ENCODE measurements around the gene NKIRAS2. TPM values are rescaled to one million over a fixed set of nuclear protein-coding genes. Genes with fewer than 3 reads are reported as not detected.

Gene NKIRAS2
- polyA plus RNA-seq, 1 of the 3 experiments (the other 2 are of a cell fraction), result 91.8 TPM

DNA sequence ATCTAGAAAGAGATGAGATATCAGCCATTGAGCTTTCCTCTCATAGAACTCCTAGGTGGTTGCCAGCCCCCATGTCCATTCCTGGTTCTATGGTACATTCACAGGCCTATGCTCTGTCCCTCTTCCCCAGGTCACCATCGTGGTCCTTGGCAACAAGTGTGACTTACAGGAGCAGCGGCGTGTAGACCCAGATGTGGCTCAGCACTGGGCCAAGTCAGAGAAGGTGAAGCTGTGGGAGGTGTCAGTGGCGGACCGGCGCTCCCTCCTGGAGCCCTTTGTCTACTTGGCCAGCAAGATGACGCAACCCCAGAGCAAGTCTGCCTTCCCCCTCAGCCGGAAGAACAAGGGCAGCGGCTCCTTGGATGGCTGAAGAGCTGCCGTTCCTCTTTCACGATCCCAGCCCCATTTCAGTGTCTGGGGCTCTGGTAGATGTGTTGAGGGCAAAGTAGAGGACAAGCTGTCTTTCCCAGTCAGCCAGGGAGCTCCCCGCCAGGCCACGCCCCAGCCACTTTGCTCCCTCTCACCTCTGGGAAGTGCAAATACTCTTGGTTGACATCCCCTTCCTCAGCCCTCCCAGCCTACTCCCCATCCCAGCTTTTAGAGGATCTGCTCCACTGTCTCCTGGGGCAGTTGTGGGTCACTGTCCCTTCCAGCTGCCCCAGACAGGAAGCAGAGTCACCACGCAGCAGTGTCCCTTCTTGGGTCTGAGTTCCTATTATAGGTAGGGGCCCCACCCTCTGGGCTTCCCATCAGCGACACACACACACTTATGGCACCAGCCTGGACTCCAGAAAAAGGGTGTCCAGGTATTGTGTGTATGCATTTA, 3.8 kb downstream of the NKIRAS2 start:
- Histone ChIP-seq H3K4me2 (no peak overlapping the region), H3K36me3 (replicated peaks in 1 of 2; ENCODE audit: control insufficient read depth in 1 of 2, insufficient read depth in 2 of 2, low read length in 1 of 2) (peaks cover 18 to 24% of the 10 kb centered on the region in 2 experiments), H3K4me1 (ENCODE audit: control insufficient read depth in 1 of 2, insufficient read depth in 2 of 2, low read depth in 1 of 2, low read length in 1 of 2) (peaks cover 7 to 14% of the 10 kb centered on the region in 2 experiments; a peak in 2 of 4 replicates), H3F3A (replicated peaks; ENCODE audit: insufficient read depth) (peaks cover 31% of the 10 kb centered on the region), H3K9ac (no peak overlapping the region; the same call in 1 of the 2 replicates), H3K9me2 (no peaks in the 10 kb centered on the region), H2AFZ (ENCODE audit: low read depth) (no peak overlapping the region), H3K9me3 (no peaks in the 10 kb centered on the region), H3K4me3 (ENCODE audit: low read depth in 2 of 2, low read length in 1 of 2) (no peak overlapping the region), H4K20me1 (ENCODE audit: insufficient read depth) (no peaks in the 10 kb centered on the region), H3K27me3 (ENCODE audit: insufficient read depth) (no peaks in the 10 kb centered on the region), H3K27ac (ENCODE audit: low read depth in 2 of 2, low read length in 1 of 2) (peak overlapping the region in 1 of 2 experiments; percentile 52; a peak in 1 of 4 replicates), H3K79me2 (ENCODE audit: insufficient read depth) (peaks cover 25% of the 10 kb centered on the region)
- ChIA-PET CTCF (interaction anchor here (0.7 to 17.3 kb wide), 22 partner anchors 8 to 286 kb away, joined by 3 to 496 read pairs (median 4); partner anchors contain the start of genes C17orf113, DHX58, HSPB9 and KAT2A), POLR2A (no interaction called here)
- 90% methylated on average over 12 of the region's 15 CpGs for WGBS (ENCODE audit: low lambda C conversion rate)
- TF ChIP-seq FOXM1 (IDR thresholded peaks at IDR 0.05; ENCODE audit: low read depth), result no peak
- TF ChIP-seq EP300 (IDR thresholded peaks at IDR 0.05; ENCODE audit: borderline replicate concordance in 1 of 2, low read depth in 1 of 2, low read length in 1 of 2), result no peak
- no peak for TF ChIP-seq ELF1 (IDR thresholded peaks at IDR 0.05)
- TF ChIP-seq, protein P1, sequence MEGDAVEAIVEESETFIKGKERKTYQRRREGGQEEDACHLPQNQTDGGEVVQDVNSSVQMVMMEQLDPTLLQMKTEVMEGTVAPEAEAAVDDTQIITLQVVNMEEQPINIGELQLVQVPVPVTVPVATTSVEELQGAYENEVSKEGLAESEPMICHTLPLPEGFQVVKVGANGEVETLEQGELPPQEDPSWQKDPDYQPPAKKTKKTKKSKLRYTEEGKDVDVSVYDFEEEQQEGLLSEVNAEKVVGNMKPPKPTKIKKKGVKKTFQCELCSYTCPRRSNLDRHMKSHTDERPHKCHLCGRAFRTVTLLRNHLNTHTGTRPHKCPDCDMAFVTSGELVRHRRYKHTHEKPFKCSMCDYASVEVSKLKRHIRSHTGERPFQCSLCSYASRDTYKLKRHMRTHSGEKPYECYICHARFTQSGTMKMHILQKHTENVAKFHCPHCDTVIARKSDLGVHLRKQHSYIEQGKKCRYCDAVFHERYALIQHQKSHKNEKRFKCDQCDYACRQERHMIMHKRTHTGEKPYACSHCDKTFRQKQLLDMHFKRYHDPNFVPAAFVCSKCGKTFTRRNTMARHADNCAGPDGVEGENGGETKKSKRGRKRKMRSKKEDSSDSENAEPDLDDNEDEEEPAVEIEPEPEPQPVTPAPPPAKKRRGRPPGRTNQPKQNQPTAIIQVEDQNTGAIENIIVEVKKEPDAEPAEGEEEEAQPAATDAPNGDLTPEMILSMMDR (IDR thresholded peaks at IDR 0.05), result no peak
- TF ChIP-seq RFX5 (IDR thresholded peaks at IDR 0.05; ENCODE audit: low read length), result no peak
- TF ChIP-seq TEAD4 (IDR thresholded peaks at IDR 0.05; ENCODE audit: borderline replicate concordance, insufficient read depth), result no peak
- TF ChIP-seq SIN3A (IDR thresholded peaks at IDR 0.05; ENCODE audit: borderline replicate concordance, low read depth, low read length), result no peak
- no peak for TF ChIP-seq NRF1 (IDR thresholded peaks at IDR 0.05; ENCODE audit: low read depth, low read length)
- no peak for TF ChIP-seq IRF3 (IDR thresholded peaks at IDR 0.05; ENCODE audit: low read depth, low read length)
- no peak for TF ChIP-seq EZH2phosphoT487 (IDR thresholded peaks at IDR 0.05; ENCODE audit: borderline replicate concordance, low read depth)
- TF ChIP-seq, protein P2, sequence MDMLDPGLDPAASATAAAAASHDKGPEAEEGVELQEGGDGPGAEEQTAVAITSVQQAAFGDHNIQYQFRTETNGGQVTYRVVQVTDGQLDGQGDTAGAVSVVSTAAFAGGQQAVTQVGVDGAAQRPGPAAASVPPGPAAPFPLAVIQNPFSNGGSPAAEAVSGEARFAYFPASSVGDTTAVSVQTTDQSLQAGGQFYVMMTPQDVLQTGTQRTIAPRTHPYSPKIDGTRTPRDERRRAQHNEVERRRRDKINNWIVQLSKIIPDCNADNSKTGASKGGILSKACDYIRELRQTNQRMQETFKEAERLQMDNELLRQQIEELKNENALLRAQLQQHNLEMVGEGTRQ (IDR thresholded peaks at IDR 0.05; ENCODE audit: borderline replicate concordance, low read depth, low read length), result no peak
- no peak for TF ChIP-seq RCOR1 (IDR thresholded peaks at IDR 0.05; ENCODE audit: low read length)
- TF ChIP-seq, protein P3, sequence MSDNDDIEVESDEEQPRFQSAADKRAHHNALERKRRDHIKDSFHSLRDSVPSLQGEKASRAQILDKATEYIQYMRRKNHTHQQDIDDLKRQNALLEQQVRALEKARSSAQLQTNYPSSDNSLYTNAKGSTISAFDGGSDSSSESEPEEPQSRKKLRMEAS (IDR thresholded peaks at IDR 0.05; ENCODE audit: low read depth), result no peak
- TF ChIP-seq GATA2 (CRISPR knock-in tag; IDR thresholded peaks at IDR 0.05), result no peak
- TF ChIP-seq REST (IDR thresholded peaks at IDR 0.05; ENCODE audit: low read depth, low read length), result no peak
- no peak for TF ChIP-seq YY1 (IDR thresholded peaks at IDR 0.05; ENCODE audit: low read depth)
- DNase-seq, result no peak

Measured in SK-N-SH (cell line).